Panc1 (cell line): Measurements from ENCODE around the gene ZDHHC4. TPM values are rescaled to one million over a fixed set of nuclear protein-coding genes. Genes with fewer than 3 reads are reported as not detected.
A peak's percentile ranks its signal among the peaks of the same experiment; 100 is the strongest.

ENCODE experiments used
- ATAC-seq: fragments of 200-7000 bp; cut with Tn5 transposase; 2 replicates; pipeline ENCODE4 v1.9.1; 2020; ENCODE audit warnings: mild to moderate bottlenecking, moderate library complexity
- BruUV-seq: library from RNA; stranded (reverse); fragments of 400-500 nt; replicated peaks from 2 replicates; lab custom pipeline; 2021; lab: Mats Ljungman, UMichigan
- CTCF ChIA-PET: fragments of 300-600 bp; sonication (Branson Sonifier 250); formaldehyde crosslinking; loops from one replicate; lab custom pipeline; 2022; ENCODE audit warnings: antibody characterized with exemption; lab: Charles Lee
- POLR2A ChIA-PET: fragments of 300-600 bp; sonication (Branson Sonifier 250); formaldehyde crosslinking; loops from one replicate; lab custom pipeline; 2022; ENCODE audit warnings: antibody characterized with exemption; lab: Charles Lee
- DNase-seq: peaks from one replicate; pipeline ENCODE4 v3.0.0-alpha.2; 2010; ENCODE audit warnings: low read depth, low spot score
- H3K27ac ChIP-seq: 2 replicates; pipeline ENCODE4 v1.5.1; 2011; ENCODE audit warnings: mild to moderate bottlenecking, low read length, inconsistent platforms
- H3K27me3 ChIP-seq: fragments of 200-500 bp; sonication (Bioruptor generic); 2 replicates; pipeline ENCODE4 v1.6.0; 2014; ENCODE audit warnings: low read length, inconsistent platforms; ENCODE audit not compliant: control insufficient read depth, insufficient read depth
- H3K36me3 ChIP-seq: fragments of 200-500 bp; sonication (Bioruptor generic); 2 replicates; pipeline ENCODE4 v1.5.1; 2014; ENCODE audit warnings: inconsistent platforms, mild to moderate bottlenecking, low read length, moderate library complexity; ENCODE audit not compliant: control insufficient read depth, insufficient read depth
- H3K4me1 ChIP-seq: 2 replicates; pipeline ENCODE4 v1.5.1; 2011; ENCODE audit warnings: inconsistent platforms, mild to moderate bottlenecking, low read length, moderate library complexity; ENCODE audit not compliant: control insufficient read depth, insufficient read depth
- H3K4me3 ChIP-seq, 2 experiments: 2 replicates each; pipeline ENCODE4 v1.5.1; 2011 to 2012; ENCODE audit warnings: low read depth in 2 of 2, low read length in 2 of 2, mild to moderate bottlenecking in 2 of 2, inconsistent platforms in 1 of 2, moderate library complexity in 1 of 2
- H3K9me3 ChIP-seq: fragments of 200-500 bp; sonication (Bioruptor generic); 2 replicates; pipeline ENCODE4 v1.5.1; 2014; ENCODE audit warnings: low read depth, mild to moderate bottlenecking, inconsistent platforms, low read length, moderate library complexity; ENCODE audit not compliant: control insufficient read depth, insufficient read depth
- CTCF ChIP-seq: fragments of 450-650 bp; IDR thresholded peaks from 2 replicates; pipeline ENCODE4 v1.5.1; 2017; ENCODE audit warnings: mild to moderate bottlenecking
- POLR2AphosphoS5 ChIP-seq: IDR thresholded peaks from 2 replicates; pipeline ENCODE4 v1.6.1; 2012; ENCODE audit warnings: mild to moderate bottlenecking, low read depth, low read length, moderate library complexity
- SIN3A ChIP-seq: IDR thresholded peaks from 2 replicates; pipeline ENCODE4 v1.6.1; 2012; ENCODE audit warnings: low read depth, mild to moderate bottlenecking, low read length, moderate library complexity, borderline replicate concordance; ENCODE audit not compliant: insufficient read depth
- TCF7L2 ChIP-seq: IDR thresholded peaks from 2 replicates; pipeline ENCODE4 v1.6.1; 2011; ENCODE audit warnings: mild to moderate bottlenecking, low read depth, low read length, inconsistent platforms
- in situ Hi-C: cut with HindIII; loops from 2 replicates; pipeline ENCODE4 v1.10.0; 2016; ENCODE audit warnings: low sequenced_read_pairs, low pct_unique_long_range_greater_than_20kb
- intact Hi-C: fragments of 100-400 bp; cut with micrococcal nuclease; formaldehyde crosslinking; loops from one replicate; pipeline ENCODE4 v1.10.0; 2022; ENCODE audit not compliant: unreplicated experiment
- total RNA-seq: library from RNA; stranded (reverse); gene quantifications from one replicate; pipeline ENCODE4 v1.2.1, GENCODE V29; 2021; ENCODE audit not compliant: unreplicated experiment
- TF ChIP-seq, protein P1 (sequence below), 2 experiments: IDR thresholded peaks; 2 replicates each; pipeline ENCODE4 v1.6.1; 2011 to 2012; ENCODE audit warnings: low read depth in 2 of 2, control low read depth in 1 of 2, low read length in 1 of 2, mild to moderate bottlenecking in 1 of 2, moderate library complexity in 1 of 2; ENCODE audit not compliant: insufficient read depth in 1 of 2

Gene ZDHHC4
- total RNA-seq, 1 experiment from 2014 or later = 113 TPM

DNA sequence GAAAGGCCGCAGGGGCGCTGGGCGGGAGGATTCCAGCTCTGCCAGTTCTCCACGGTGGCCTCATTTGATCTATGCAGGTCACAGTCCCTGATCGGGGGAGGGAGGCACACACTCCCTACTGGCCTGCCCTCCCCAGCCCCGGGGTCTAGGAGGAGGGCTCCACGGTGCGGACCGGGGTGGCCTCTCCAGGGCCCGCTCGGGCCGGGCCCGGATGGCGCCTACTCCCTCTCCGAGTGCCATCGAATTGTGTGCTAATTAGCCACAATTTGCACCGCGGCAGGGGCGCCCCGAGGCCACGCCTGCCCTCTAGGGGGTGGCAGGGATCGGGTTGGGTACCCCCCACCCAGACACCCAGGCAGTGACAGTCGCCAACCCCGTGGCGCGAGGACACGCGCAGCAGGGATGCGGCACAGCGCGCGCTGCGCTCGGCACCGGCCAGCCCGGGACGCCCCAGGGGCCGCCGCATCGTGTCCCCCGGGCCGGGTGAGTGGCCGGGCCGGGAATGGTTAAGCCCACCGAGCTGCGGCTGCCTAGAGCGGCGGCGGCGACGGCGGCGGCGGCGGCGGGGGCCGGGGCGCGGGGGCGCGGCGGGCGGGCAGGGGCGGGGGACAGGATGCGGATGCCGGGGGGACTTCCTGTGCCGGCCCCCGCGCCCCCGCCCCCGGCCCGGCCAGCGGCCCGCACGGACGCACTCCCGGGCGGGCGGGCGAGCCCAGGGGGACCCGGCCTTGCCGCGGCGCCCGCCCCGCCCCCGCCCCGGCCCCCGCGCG, 37.9 kb downstream of the ZDHHC4 start, which contains the start of gene ZNF853:
Gene ZNF853, plus strand, starts transcription at position 658 of the 770 bp plus-strand sequence. CDS start 565 bp downstream, outside the sequence.
- no peak for TF ChIP-seq TCF7L2
- TF ChIP-seq, protein P1, sequence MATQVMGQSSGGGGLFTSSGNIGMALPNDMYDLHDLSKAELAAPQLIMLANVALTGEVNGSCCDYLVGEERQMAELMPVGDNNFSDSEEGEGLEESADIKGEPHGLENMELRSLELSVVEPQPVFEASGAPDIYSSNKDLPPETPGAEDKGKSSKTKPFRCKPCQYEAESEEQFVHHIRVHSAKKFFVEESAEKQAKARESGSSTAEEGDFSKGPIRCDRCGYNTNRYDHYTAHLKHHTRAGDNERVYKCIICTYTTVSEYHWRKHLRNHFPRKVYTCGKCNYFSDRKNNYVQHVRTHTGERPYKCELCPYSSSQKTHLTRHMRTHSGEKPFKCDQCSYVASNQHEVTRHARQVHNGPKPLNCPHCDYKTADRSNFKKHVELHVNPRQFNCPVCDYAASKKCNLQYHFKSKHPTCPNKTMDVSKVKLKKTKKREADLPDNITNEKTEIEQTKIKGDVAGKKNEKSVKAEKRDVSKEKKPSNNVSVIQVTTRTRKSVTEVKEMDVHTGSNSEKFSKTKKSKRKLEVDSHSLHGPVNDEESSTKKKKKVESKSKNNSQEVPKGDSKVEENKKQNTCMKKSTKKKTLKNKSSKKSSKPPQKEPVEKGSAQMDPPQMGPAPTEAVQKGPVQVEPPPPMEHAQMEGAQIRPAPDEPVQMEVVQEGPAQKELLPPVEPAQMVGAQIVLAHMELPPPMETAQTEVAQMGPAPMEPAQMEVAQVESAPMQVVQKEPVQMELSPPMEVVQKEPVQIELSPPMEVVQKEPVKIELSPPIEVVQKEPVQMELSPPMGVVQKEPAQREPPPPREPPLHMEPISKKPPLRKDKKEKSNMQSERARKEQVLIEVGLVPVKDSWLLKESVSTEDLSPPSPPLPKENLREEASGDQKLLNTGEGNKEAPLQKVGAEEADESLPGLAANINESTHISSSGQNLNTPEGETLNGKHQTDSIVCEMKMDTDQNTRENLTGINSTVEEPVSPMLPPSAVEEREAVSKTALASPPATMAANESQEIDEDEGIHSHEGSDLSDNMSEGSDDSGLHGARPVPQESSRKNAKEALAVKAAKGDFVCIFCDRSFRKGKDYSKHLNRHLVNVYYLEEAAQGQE (IDR thresholded peaks at IDR 0.05; ENCODE audit: insufficient read depth in 1 of 2, low read depth in 2 of 2, low read length in 1 of 2) = no peak
- TF ChIP-seq SIN3A = no peak
- TF ChIP-seq CTCF = no peak
- no peak for TF ChIP-seq POLR2AphosphoS5
- POLR2A ChIA-PET = no interaction called here
- Histone ChIP-seq H3K27ac (no peak within 1 kb of the TSS), H3K27me3 (peaks cover 3% of the 10 kb centered on the region; the same call in 1 of the 2 replicates), H3K9me3 (no peaks in the 10 kb centered on the region), H3K4me1 (no peaks in the 10 kb centered on the region; the same call in 1 of the 2 replicates), H3K4me3 (peak within 1 kb of the TSS; percentile 40 to 46), H3K36me3 (no peaks in the 10 kb centered on the region)
- no TSS peak for BruUV-seq
- CTCF ChIA-PET = interaction anchor here (0.6 kb wide), 1 partner anchor 56 kb away, joined by 6 read pairs; no protein-coding TSS in a partner anchor
- intact Hi-C loops = no loop called here
- DNase-seq (no peak), ATAC-seq (peak; percentile 42; the same call in 1 of the 2 replicates)
- in situ Hi-C loops = no loop called here

DNA sequence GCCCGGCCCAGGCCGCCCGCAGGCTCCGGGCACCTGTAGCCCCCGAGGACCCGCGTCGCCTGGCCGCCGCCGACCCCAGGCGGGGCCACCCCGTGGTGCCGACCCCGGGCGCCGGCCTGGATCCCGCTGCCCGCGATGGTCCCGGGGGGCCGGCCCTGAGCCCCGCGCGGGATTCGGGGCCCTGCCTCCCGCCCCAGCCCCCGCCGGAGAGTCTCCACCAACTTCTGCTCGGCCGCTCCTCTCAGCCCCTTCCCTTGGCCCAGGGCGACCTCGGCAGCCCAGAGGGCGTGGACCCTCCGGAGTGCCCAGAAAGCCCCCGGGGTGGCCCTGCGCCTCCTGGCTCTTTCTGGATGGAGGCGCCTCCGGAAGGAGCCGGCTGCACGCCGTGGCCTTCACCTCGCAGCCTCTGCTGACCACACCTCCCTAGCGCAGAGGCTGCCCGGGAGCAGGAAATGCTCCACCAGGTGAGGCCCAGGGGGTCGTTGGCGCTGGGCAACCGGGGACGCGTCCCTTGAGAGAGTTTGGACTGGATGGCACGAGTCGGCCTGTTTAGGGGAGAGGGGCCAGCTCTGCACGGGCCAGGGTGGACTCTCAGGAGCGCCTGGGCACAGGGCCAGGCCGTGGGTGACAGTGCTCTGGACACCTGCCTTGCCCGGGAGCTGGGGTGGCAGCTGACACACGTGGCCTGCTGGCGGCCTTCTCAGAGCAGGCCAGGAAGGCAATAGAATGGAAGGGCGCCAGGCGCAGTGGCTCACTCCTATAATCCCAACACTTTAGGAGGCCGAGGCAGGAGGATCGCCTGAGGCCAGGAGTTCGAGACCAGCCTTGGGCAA, 38.7 kb downstream of the ZDHHC4 start:
- BruUV-seq = no TSS peak

More for the DNA sequence above, 38.7 kb downstream of the ZDHHC4 start:
- peak; percentile 52 for ATAC-seq
- ChIA-PET CTCF (interaction anchor here (0.6 kb wide), 1 partner anchor 57 kb away, joined by 6 read pairs; no protein-coding TSS in a partner anchor), POLR2A (no interaction called here)
- Histone ChIP-seq H3K27ac (no peak overlapping the region), H3K9me3 (no peaks in the 10 kb centered on the region), H3K4me3 (peak overlapping the region; percentile 40 to 46), H3K4me1 (no peaks in the 10 kb centered on the region; the same call in 1 of the 2 replicates), H3K27me3 (peaks cover 3% of the 10 kb centered on the region; the same call in 1 of the 2 replicates), H3K36me3 (no peaks in the 10 kb centered on the region)
- TF ChIP-seq SIN3A (no peak), CTCF (no peak), TCF7L2 (no peak)
- intact Hi-C loops = no loop called here
- in situ Hi-C loops = no loop called here
- no peak for DNase-seq
